PC-9 (cell line): ENCODE results near the gene KLF2. TPM values are rescaled to one million over a fixed set of nuclear protein-coding genes. Genes with fewer than 3 reads are reported as not detected.
A peak's percentile ranks its signal among the peaks of the same experiment; 100 is the strongest.

Experiments used
- BruUV-seq: library from RNA; stranded (reverse); fragments of 400-500 nt; replicated peaks from 2 replicates; lab custom pipeline; 2021; lab: Mats Ljungman, UMichigan
- CTCF ChIA-PET: fragments of 300-600 bp; sonication (Branson Sonifier 250); formaldehyde crosslinking; loops from one replicate; lab custom pipeline; 2022; ENCODE audit warnings: antibody characterized with exemption; lab: Charles Lee
- POLR2A ChIA-PET: fragments of 300-600 bp; sonication (Branson Sonifier 250); formaldehyde crosslinking; loops from one replicate; lab custom pipeline; 2022; ENCODE audit warnings: antibody characterized with exemption; ENCODE audit not compliant: unreplicated experiment; lab: Charles Lee
- DNase-seq, 2 experiments: peaks; one replicate each; pipeline versions ENCODE4 v3.0.0 to v3.0.0-alpha.2; 2015 to 2022; ENCODE audit warnings: mixed read lengths in 1 of 2
- H2AFZ ChIP-seq: fragments of 200-600 bp; sonication (generic); 2 replicates; pipeline ENCODE4 v1.8.1; 2017; ENCODE audit warnings: antibody characterized with exemption
- H3F3A ChIP-seq: fragments of 200-600 bp; sonication (generic); 2 replicates; pipeline ENCODE4 v1.8.1; 2017; ENCODE audit warnings: antibody characterized with exemption, mild to moderate bottlenecking, low read depth; ENCODE audit not compliant: insufficient read depth
- H3K27ac ChIP-seq: fragments of 200-600 bp; sonication (generic); 2 replicates; pipeline ENCODE4 v1.6.1; 2016; ENCODE audit warnings: mixed run types
- H3K27me3 ChIP-seq: fragments of 200-600 bp; sonication (generic); 2 replicates; pipeline ENCODE4 v1.6.1; 2016; ENCODE audit warnings: low read depth, mixed run types; ENCODE audit not compliant: insufficient read depth
- H3K36me3 ChIP-seq: fragments of 200-600 bp; sonication (generic); 2 replicates; pipeline ENCODE4 v1.6.1; 2016; ENCODE audit warnings: low read depth, mixed run types
- H3K4me1 ChIP-seq: fragments of 200-600 bp; sonication (generic); replicated peaks from 2 replicates; pipeline ENCODE4 v1.6.1; 2016; ENCODE audit warnings: mixed run types; ENCODE audit not compliant: insufficient read depth
- H3K4me2 ChIP-seq: fragments of 200-600 bp; sonication (generic); 2 replicates; pipeline ENCODE4 v1.6.1; 2017; ENCODE audit warnings: mixed run types
- H3K4me3 ChIP-seq: fragments of 200-600 bp; sonication (generic); 2 replicates; pipeline ENCODE4 v1.6.1; 2016; ENCODE audit warnings: mixed run types
- H3K79me2 ChIP-seq: fragments of 200-600 bp; sonication (generic); 2 replicates; pipeline ENCODE4 v1.6.1; 2017; ENCODE audit warnings: low read depth, mixed run types
- H3K9me2 ChIP-seq: fragments of 200-600 bp; sonication (generic); 2 replicates; pipeline ENCODE4 v1.8.1; 2017; ENCODE audit warnings: mild to moderate bottlenecking; ENCODE audit not compliant: insufficient read depth
- H3K9me3 ChIP-seq: fragments of 200-600 bp; sonication (generic); 2 replicates; pipeline ENCODE4 v1.8.1; 2016; ENCODE audit warnings: low read depth; ENCODE audit not compliant: insufficient read depth
- H4K20me1 ChIP-seq: fragments of 200-600 bp; sonication (generic); 2 replicates; pipeline ENCODE4 v1.8.1; 2017; ENCODE audit not compliant: insufficient read depth
- CTCF ChIP-seq: fragments of 200-600 bp; sonication (generic); conservative IDR thresholded peaks from 2 replicates; pipeline ENCODE4 v1.6.1; 2017; ENCODE audit warnings: mixed run types, antibody characterized with exemption, mild to moderate bottlenecking, moderate library complexity
- EZH2 ChIP-seq: fragments of 200-600 bp; sonication (generic); IDR thresholded peaks from 2 replicates; pipeline ENCODE4 v1.8.0; 2017; ENCODE audit warnings: antibody characterized with exemption, low read depth
- intact Hi-C: fragments of 100-400 bp; cut with micrococcal nuclease; formaldehyde crosslinking; loops from one replicate; pipeline ENCODE4 v1.10.0; 2022; ENCODE audit not compliant: unreplicated experiment
- total RNA-seq: library from RNA; stranded (reverse); gene quantifications from 2 replicates; pipeline ENCODE4 v1.2.3, GENCODE V29; 2021

Gene KLF2
- total RNA-seq, 1 experiment from 2014 or later: 1.6 TPM

DNA sequence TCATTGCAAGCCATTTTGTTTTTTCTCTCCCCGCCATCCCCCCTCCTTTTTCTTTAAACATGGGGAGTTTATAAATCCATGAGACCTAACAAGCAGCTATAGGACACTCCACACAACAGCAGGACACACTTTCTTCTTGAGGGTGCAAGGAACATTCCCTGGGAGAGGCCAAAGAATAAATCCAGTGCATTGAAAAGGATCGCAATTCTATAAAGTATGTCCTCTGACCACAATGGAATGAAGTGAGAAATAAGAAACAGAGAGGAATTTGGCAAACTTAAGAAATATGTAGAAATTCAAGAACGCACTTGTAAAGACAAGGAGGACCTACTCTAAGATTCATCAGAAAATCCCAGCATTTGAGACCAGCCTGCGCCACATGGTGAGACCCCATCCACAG is 11.9 kb downstream of the KLF2 start:
- peaks cover 39% of the 10 kb centered on the region for H3F3A ChIP-seq
- no peak overlapping the region for H3K4me3 ChIP-seq
- H3K4me2 ChIP-seq: no peak overlapping the region
- DNase-seq: no peak
- CTCF ChIA-PET: no interaction called here
- no peaks in the 10 kb centered on the region for H3K36me3 ChIP-seq
- no peaks in the 10 kb centered on the region for H3K79me2 ChIP-seq
- no TSS peak for BruUV-seq
- intact Hi-C loops: no loop called here
- TF ChIP-seq CTCF: no peak
- no peak for TF ChIP-seq EZH2
- no peak overlapping the region for H2AFZ ChIP-seq
- H3K9me2 ChIP-seq: no peaks in the 10 kb centered on the region
- peaks cover 40% of the 10 kb centered on the region for H3K4me1 ChIP-seq
- H3K27ac ChIP-seq: no peak overlapping the region
- no peaks in the 10 kb centered on the region for H3K27me3 ChIP-seq
- H3K9me3 ChIP-seq: no peaks in the 10 kb centered on the region
- no peaks in the 10 kb centered on the region for H4K20me1 ChIP-seq
- POLR2A ChIA-PET: no interaction called here

DNA sequence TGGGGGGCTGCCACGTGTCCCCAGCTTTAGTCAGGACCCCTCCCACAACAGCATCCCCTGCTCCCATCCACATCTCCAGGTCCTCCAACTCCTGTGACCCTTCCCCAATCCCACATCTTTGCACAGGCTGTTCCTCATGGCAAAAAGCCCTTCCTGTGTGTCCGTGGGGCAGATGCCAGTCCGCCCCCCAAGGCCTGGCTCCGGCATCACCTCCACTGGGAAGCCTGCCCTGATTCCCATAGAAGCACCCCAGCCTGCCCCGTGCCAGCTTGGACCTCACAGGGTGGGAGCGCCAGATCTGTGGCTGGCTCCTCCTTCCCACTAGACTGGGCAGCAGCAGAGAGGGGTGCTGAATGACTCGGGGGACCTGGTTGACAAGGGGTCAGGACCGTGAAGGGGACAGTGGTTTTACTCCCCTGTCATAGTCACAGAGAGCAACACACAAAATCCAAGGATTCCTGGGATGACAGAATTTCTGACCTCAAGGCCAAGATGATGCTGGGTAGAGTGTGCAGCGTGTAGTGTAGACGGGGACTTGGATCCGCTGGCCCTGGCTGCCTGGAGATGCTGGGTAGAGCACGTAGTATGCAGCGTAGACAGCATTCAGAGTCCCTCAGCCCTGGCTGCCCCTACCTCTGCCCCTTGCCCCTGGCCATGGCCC is 13.3 kb downstream of the KLF2 start:
- H3K4me2 ChIP-seq: peak overlapping the region; percentile 62
- CTCF ChIA-PET: interaction anchor here (0.5 to 0.6 kb wide), 2 partner anchors 45 to 90 kb away, joined by 6 to 14 read pairs; no protein-coding TSS in a partner anchor
- POLR2A ChIA-PET: no interaction called here

More for the DNA sequence above, 13.3 kb downstream of the KLF2 start:
- no peaks in the 10 kb centered on the region for H4K20me1 ChIP-seq
- peak overlapping the region; percentile 80 for H3K27ac ChIP-seq
- peaks cover 31% of the 10 kb centered on the region for H3K4me1 ChIP-seq
- H3K9me3 ChIP-seq: no peaks in the 10 kb centered on the region
- H3K79me2 ChIP-seq: no peaks in the 10 kb centered on the region
- intact Hi-C loops: no loop called here
- H3K27me3 ChIP-seq: no peaks in the 10 kb centered on the region
- H3F3A ChIP-seq: peaks cover 28% of the 10 kb centered on the region
- H3K36me3 ChIP-seq: no peaks in the 10 kb centered on the region
- TF ChIP-seq EZH2 (no peak), CTCF (no peak)
- no peaks in the 10 kb centered on the region for H3K9me2 ChIP-seq
- no peak overlapping the region for H3K4me3 ChIP-seq
- H2AFZ ChIP-seq: no peak overlapping the region; the same call in 1 of the 2 replicates
- DNase-seq: no peak
- BruUV-seq: no TSS peak
